DLD1 (cell line): ENCODE data around the gene MIX23.
"Not testable (repeated sequence)": the region's sequence is repeated elsewhere in the genome, so short reads cannot be mapped to it uniquely, and the experiment has no call there.

Source experiments
- in situ Hi-C: cut with HindIII; loops from 2 replicates; pipeline ENCODE4 v1.10.0; 2017; ENCODE audit warnings: low sequenced_read_pairs

The MIX23 gene

GRCh38 chr3:122392868-122393844, 10.1 kb upstream of the MIX23 start:
- in situ Hi-C loops = no loop called here

GRCh38 chr3:122391681-122392446, 8.8 kb upstream of the MIX23 start:
- in situ Hi-C loops = no loop called here

GRCh38 chr3:122390665-122391064, 7.6 kb upstream of the MIX23 start:
- in situ Hi-C loops = no loop called here

- in situ Hi-C loops = no loop called here
Observed at GRCh38 chr3:122389892-122390291, 6.9 kb upstream of the MIX23 start.

GRCh38 chr3:122389197-122389596, 6.2 kb upstream of the MIX23 start:
- in situ Hi-C loops = no loop called here

GRCh38 chr3:122387709-122388108, 4.7 kb upstream of the MIX23 start:
- in situ Hi-C loops = no loop called here

- in situ Hi-C loops = no loop called here
Observed at GRCh38 chr3:122383771-122384697, 1.0 kb upstream of the MIX23 start, which contains the start of gene FAM162A. FAM162A (plus strand) TSS chr3:122384182; CDS start chr3:122384266, 84 bp downstream.

- in situ Hi-C loops = no loop called here
Observed at GRCh38 chr3:122377975-122378374, 5.1 kb downstream of the MIX23 start.

- in situ Hi-C loops = no loop called here
Observed at GRCh38 chr3:122374034-122374433, 9.0 kb downstream of the MIX23 start.

GRCh38 chr3:122366379-122366749, 16.7 kb downstream of the MIX23 start:
- in situ Hi-C loops = no loop called here

- in situ Hi-C loops = not testable (repeated sequence)
Observed at GRCh38 chr3:122365582-122366378, 17.3 kb downstream of the MIX23 start.

- in situ Hi-C loops = no loop called here
Observed at GRCh38 chr3:122365073-122365472, 18.0 kb downstream of the MIX23 start.

GRCh38 chr3:122364490-122364889, 18.5 kb downstream of the MIX23 start:
- in situ Hi-C loops = no loop called here

GRCh38 chr3:122362026-122362425, 21.0 kb downstream of the MIX23 start:
- in situ Hi-C loops = no loop called here

GRCh38 chr3:122358703-122359032, 24.4 kb downstream of the MIX23 start:
- in situ Hi-C loops = no loop called here

- in situ Hi-C loops = no loop called here
Observed at GRCh38 chr3:122357828-122358702, 25.0 kb downstream of the MIX23 start.

- in situ Hi-C loops = no loop called here
Observed at GRCh38 chr3:122356402-122356801, 26.6 kb downstream of the MIX23 start.

GRCh38 chr3:122355612-122356011, 27.4 kb downstream of the MIX23 start:
- in situ Hi-C loops = no loop called here

- in situ Hi-C loops = no loop called here
Observed at GRCh38 chr3:122353893-122354401, 29.1 kb downstream of the MIX23 start.
